ENCODE data around the gene LRRC8E.
"Not testable (repeated sequence)": the region's sequence is repeated elsewhere in the genome, so short reads cannot be mapped to it uniquely, and the experiment has no call there.

The LRRC8E gene

GRCh38 chr19:7855426-7856108 is 32.7 kb upstream of the LRRC8E start:
- no peak for DNase-seq

- DNase-seq, result no peak
Measured at GRCh38 chr19:7856109-7856591, 32.2 kb upstream of the LRRC8E start.

- no peak for DNase-seq
Measured at GRCh38 chr19:7856679-7857663, 31.3 kb upstream of the LRRC8E start.

- no peak for DNase-seq
Measured at GRCh38 chr19:7857727-7858108, 30.6 kb upstream of the LRRC8E start.

GRCh38 chr19:7858109-7858770 is 30.1 kb upstream of the LRRC8E start:
- DNase-seq, result no peak

- not testable (repeated sequence) for DNase-seq
Measured at GRCh38 chr19:7859087-7859486, 29.2 kb upstream of the LRRC8E start.

- DNase-seq, result no peak
Measured at GRCh38 chr19:7859831-7860713, 28.2 kb upstream of the LRRC8E start.

- no peak for DNase-seq
Measured at GRCh38 chr19:7860714-7861618, 27.3 kb upstream of the LRRC8E start.

GRCh38 chr19:7861619-7862412 is 26.5 kb upstream of the LRRC8E start:
- no peak for DNase-seq

GRCh38 chr19:7862413-7862951 is 25.8 kb upstream of the LRRC8E start:
- DNase-seq, result no peak

- DNase-seq, result no peak
Measured at GRCh38 chr19:7863157-7863970, 24.9 kb upstream of the LRRC8E start.

GRCh38 chr19:7863971-7864689 is 24.2 kb upstream of the LRRC8E start:
- no peak for DNase-seq

GRCh38 chr19:7864690-7865074 is 23.6 kb upstream of the LRRC8E start:
- DNase-seq, result no peak

- DNase-seq, result no peak
Measured at GRCh38 chr19:7865262-7865911, 22.9 kb upstream of the LRRC8E start.

GRCh38 chr19:7866399-7867091 is 21.8 kb upstream of the LRRC8E start:
- no peak for DNase-seq

- no peak for DNase-seq
Measured at GRCh38 chr19:7867092-7867844, 21.0 kb upstream of the LRRC8E start.

GRCh38 chr19:7868326-7868670 is 20.0 kb upstream of the LRRC8E start:
- no peak for DNase-seq
